Forelimb muscle (tissue), 1 donor: ENCODE results near the gene C12orf76. TPM values are rescaled to one million over a fixed set of nuclear protein-coding genes. Genes with fewer than 3 reads are reported as not detected.
A peak's percentile ranks its signal among the peaks of the same experiment; 100 is the strongest.
"Not testable (repeated sequence)": the region's sequence is repeated elsewhere in the genome, so short reads cannot be mapped to it uniquely, and the experiment has no call there.

Experiments
- DNase-seq: peaks from one replicate; pipeline ENCODE4 v3.0.0-alpha.2; 2013; ENCODE audit warnings: low read depth
- polyA plus RNA-seq: library from polyadenylated mRNA; unstranded; fragments of 120-200 nt; gene quantifications from one replicate; pipeline ENCODE4 v1.2.1, GENCODE V29; 2013; ENCODE audit not compliant: insufficient read length

Gene C12orf76
- polyA plus RNA-seq, result 29.9 TPM

GRCh38 chr12:110048242-110049027 lies at the start of gene C12orf76:
Gene C12orf76 (minus strand): TSS chr12:110048522. CDS start chr12:110048495, 27 bp downstream.
- peak; percentile 97 for DNase-seq

GRCh38 chr12:110093631-110094311 lies 45.4 kb upstream of the C12orf76 start:
- no peak for DNase-seq

GRCh38 chr12:110091136-110091711 lies 42.9 kb upstream of the C12orf76 start:
- no peak for DNase-seq

- DNase-seq, result no peak
Observed at GRCh38 chr12:110090266-110091135, 42.2 kb upstream of the C12orf76 start.

- DNase-seq, result no peak
Observed at GRCh38 chr12:110088936-110089335, 40.6 kb upstream of the C12orf76 start.

- not testable (repeated sequence) for DNase-seq
Observed at GRCh38 chr12:110088216-110088615, 39.9 kb upstream of the C12orf76 start.

- DNase-seq, result no peak
Observed at GRCh38 chr12:110084314-110085015, 36.1 kb upstream of the C12orf76 start.

GRCh38 chr12:110080410-110080809 lies 32.1 kb upstream of the C12orf76 start:
- DNase-seq, result no peak

- no peak for DNase-seq
Observed at GRCh38 chr12:110079477-110080400, 31.4 kb upstream of the C12orf76 start.

GRCh38 chr12:110077800-110078199 lies 29.5 kb upstream of the C12orf76 start:
- no peak for DNase-seq

GRCh38 chr12:110075880-110076279 lies 27.6 kb upstream of the C12orf76 start:
- no peak for DNase-seq

- no peak for DNase-seq
Observed at GRCh38 chr12:110074089-110074488, 25.8 kb upstream of the C12orf76 start.

- DNase-seq, result no peak
Observed at GRCh38 chr12:110073049-110073831, 24.9 kb upstream of the C12orf76 start.

GRCh38 chr12:110072636-110073035 lies 24.3 kb upstream of the C12orf76 start:
- not testable (repeated sequence) for DNase-seq

GRCh38 chr12:110071967-110072366 lies 23.6 kb upstream of the C12orf76 start:
- no peak for DNase-seq

GRCh38 chr12:110071504-110071903 lies 23.2 kb upstream of the C12orf76 start:
- DNase-seq, result no peak

- DNase-seq, result no peak
Observed at GRCh38 chr12:110068654-110069053, 20.3 kb upstream of the C12orf76 start.

GRCh38 chr12:110068115-110068514 lies 19.8 kb upstream of the C12orf76 start:
- not testable (repeated sequence) for DNase-seq

GRCh38 chr12:110067531-110067930 lies 19.2 kb upstream of the C12orf76 start:
- DNase-seq, result no peak
